Activated naive CD8-positive, alpha-beta T cell (primary cell): ENCODE data around the gene LRRC34.

Experiments used
- H3K27ac Mint-ChIP-seq: one replicate; pipeline ENCODE4 v1.8.0; 2021; ENCODE audit warnings: mixed read lengths
- H3K27me3 Mint-ChIP-seq: one replicate; pipeline ENCODE4 v1.8.0; 2021; ENCODE audit warnings: mixed read lengths
- H3K36me3 Mint-ChIP-seq: one replicate; pipeline ENCODE4 v1.8.0; 2021; ENCODE audit warnings: mixed read lengths
- H3K4me1 Mint-ChIP-seq: one replicate; pipeline ENCODE4 v1.8.0; 2021; ENCODE audit warnings: low read depth, mixed read lengths
- H3K4me3 Mint-ChIP-seq: one replicate; pipeline ENCODE4 v1.8.0; 2021; ENCODE audit warnings: mild to moderate bottlenecking, mixed read lengths
- H3K9me3 Mint-ChIP-seq: one replicate; pipeline ENCODE4 v1.8.0; 2021; ENCODE audit warnings: low read depth, mixed read lengths

Gene LRRC34

GRCh38 chr3:169827712-169828111 lies 15.0 kb upstream of the LRRC34 start:
- Mint-ChIP-seq H3K27me3 (no peaks in the 10 kb centered on the region), H3K27ac (no peak overlapping the region), H3K36me3 (no peaks in the 10 kb centered on the region), H3K9me3 (no peaks in the 10 kb centered on the region), H3K4me3 (no peak overlapping the region), H3K4me1 (peaks cover 3% of the 10 kb centered on the region)

GRCh38 chr3:169825316-169825715 lies 12.6 kb upstream of the LRRC34 start:
- peaks cover 3% of the 10 kb centered on the region for H3K27me3 Mint-ChIP-seq
- H3K36me3 Mint-ChIP-seq: no peaks in the 10 kb centered on the region
- no peaks in the 10 kb centered on the region for H3K9me3 Mint-ChIP-seq
- no peak overlapping the region for H3K4me3 Mint-ChIP-seq
- H3K27ac Mint-ChIP-seq: no peak overlapping the region
- H3K4me1 Mint-ChIP-seq: peaks cover 3% of the 10 kb centered on the region

GRCh38 chr3:169822983-169823382 lies 10.3 kb upstream of the LRRC34 start:
- Mint-ChIP-seq H3K9me3 (no peaks in the 10 kb centered on the region), H3K4me1 (no peaks in the 10 kb centered on the region), H3K36me3 (no peaks in the 10 kb centered on the region), H3K4me3 (no peak overlapping the region), H3K27ac (no peak overlapping the region), H3K27me3 (peaks cover 3% of the 10 kb centered on the region)

- no peaks in the 10 kb centered on the region for H3K9me3 Mint-ChIP-seq
- no peaks in the 10 kb centered on the region for H3K36me3 Mint-ChIP-seq
- H3K4me3 Mint-ChIP-seq: no peak overlapping the region
- H3K27ac Mint-ChIP-seq: no peak overlapping the region
- no peaks in the 10 kb centered on the region for H3K4me1 Mint-ChIP-seq
- H3K27me3 Mint-ChIP-seq: peaks cover 3% of the 10 kb centered on the region
Observed at GRCh38 chr3:169822540-169822939, 9.8 kb upstream of the LRRC34 start.

GRCh38 chr3:169822091-169822490 lies 9.4 kb upstream of the LRRC34 start:
- no peaks in the 10 kb centered on the region for H3K36me3 Mint-ChIP-seq
- peaks cover 3% of the 10 kb centered on the region for H3K27me3 Mint-ChIP-seq
- H3K9me3 Mint-ChIP-seq: no peaks in the 10 kb centered on the region
- H3K4me3 Mint-ChIP-seq: no peak overlapping the region
- H3K4me1 Mint-ChIP-seq: no peaks in the 10 kb centered on the region
- no peak overlapping the region for H3K27ac Mint-ChIP-seq

- Mint-ChIP-seq H3K27ac (no peak overlapping the region), H3K36me3 (no peaks in the 10 kb centered on the region), H3K4me3 (no peak overlapping the region), H3K27me3 (peaks cover 3% of the 10 kb centered on the region), H3K9me3 (peaks cover 10% of the 10 kb centered on the region), H3K4me1 (peaks cover 7% of the 10 kb centered on the region)
Observed at GRCh38 chr3:169818316-169818715, 5.6 kb upstream of the LRRC34 start.

GRCh38 chr3:169815590-169816150 lies 3.0 kb upstream of the LRRC34 start:
- Mint-ChIP-seq H3K9me3 (peaks cover 10% of the 10 kb centered on the region), H3K4me1 (peaks cover 21% of the 10 kb centered on the region), H3K27me3 (no peaks in the 10 kb centered on the region), H3K27ac (no peak overlapping the region), H3K36me3 (no peaks in the 10 kb centered on the region), H3K4me3 (no peak overlapping the region)

- Mint-ChIP-seq H3K9me3 (peaks cover 10% of the 10 kb centered on the region), H3K27ac (peak overlapping the region; percentile 76), H3K4me3 (peak overlapping the region; percentile 88), H3K27me3 (no peaks in the 10 kb centered on the region), H3K36me3 (no peaks in the 10 kb centered on the region), H3K4me1 (peaks cover 21% of the 10 kb centered on the region)
Observed at GRCh38 chr3:169813757-169814517, 1.2 kb upstream of the LRRC34 start.

- peak overlapping the region; percentile 88 for H3K4me3 Mint-ChIP-seq
- H3K4me1 Mint-ChIP-seq: peaks cover 21% of the 10 kb centered on the region
- H3K27ac Mint-ChIP-seq: peak overlapping the region; percentile 76
- peaks cover under 1% of the 10 kb centered on the region for H3K36me3 Mint-ChIP-seq
- no peaks in the 10 kb centered on the region for H3K27me3 Mint-ChIP-seq
- H3K9me3 Mint-ChIP-seq: peaks cover 10% of the 10 kb centered on the region
Observed at GRCh38 chr3:169813278-169813677, 574 bp upstream of the LRRC34 start.

- H3K4me1 Mint-ChIP-seq: peaks cover 21% of the 10 kb centered on the region
- peak overlapping the region; percentile 88 for H3K4me3 Mint-ChIP-seq
- peak overlapping the region; percentile 81 for H3K27ac Mint-ChIP-seq
- H3K36me3 Mint-ChIP-seq: peaks cover 2% of the 10 kb centered on the region
- peaks cover 10% of the 10 kb centered on the region for H3K9me3 Mint-ChIP-seq
- no peaks in the 10 kb centered on the region for H3K27me3 Mint-ChIP-seq
Observed at GRCh38 chr3:169811631-169812331, 923 bp downstream of the LRRC34 start.

- Mint-ChIP-seq H3K4me3 (no peak overlapping the region), H3K36me3 (peaks cover 2% of the 10 kb centered on the region), H3K4me1 (peaks cover 21% of the 10 kb centered on the region), H3K9me3 (no peaks in the 10 kb centered on the region), H3K27ac (no peak overlapping the region), H3K27me3 (no peaks in the 10 kb centered on the region)
Observed at GRCh38 chr3:169809230-169809795, 3.4 kb downstream of the LRRC34 start.

- Mint-ChIP-seq H3K4me3 (no peak overlapping the region), H3K4me1 (no peaks in the 10 kb centered on the region), H3K27me3 (no peaks in the 10 kb centered on the region), H3K9me3 (no peaks in the 10 kb centered on the region), H3K27ac (no peak overlapping the region), H3K36me3 (peaks cover 2% of the 10 kb centered on the region)
Observed at GRCh38 chr3:169804681-169805080, 8.0 kb downstream of the LRRC34 start.

- Mint-ChIP-seq H3K4me3 (no peak overlapping the region), H3K4me1 (peaks cover 5% of the 10 kb centered on the region), H3K27ac (peak overlapping the region; percentile 11), H3K27me3 (no peaks in the 10 kb centered on the region), H3K9me3 (no peaks in the 10 kb centered on the region), H3K36me3 (peaks cover 7% of the 10 kb centered on the region)
Observed at GRCh38 chr3:169792359-169792758, 20.3 kb downstream of the LRRC34 start.

GRCh38 chr3:169790687-169791429 lies 21.8 kb downstream of the LRRC34 start:
- Mint-ChIP-seq H3K4me1 (peaks cover 5% of the 10 kb centered on the region), H3K9me3 (no peaks in the 10 kb centered on the region), H3K27me3 (no peaks in the 10 kb centered on the region), H3K36me3 (peaks cover 10% of the 10 kb centered on the region), H3K4me3 (no peak overlapping the region), H3K27ac (no peak overlapping the region)
